CD4-positive, alpha-beta T cell treated with Interleukin-12 subunit alpha and Interleukin-12 subunit beta, for 1 hour (primary cell): ENCODE data around the gene ADAMTS12.

ENCODE experiments used
- DNase-seq: peaks from one replicate; pipeline ENCODE4 v3.0.0-alpha.2; 2020

Gene ADAMTS12

GRCh38 chr5:33842456-33842855 is 49.3 kb downstream of the ADAMTS12 start:
- DNase-seq: no peak

- DNase-seq: no peak
These were observed 49.9 kb downstream of the ADAMTS12 start for GRCh38 chr5:33841891-33842290.

GRCh38 chr5:33840927-33841547 is 50.8 kb downstream of the ADAMTS12 start:
- no peak for DNase-seq

GRCh38 chr5:33837301-33837700 is 54.5 kb downstream of the ADAMTS12 start:
- DNase-seq: no peak

GRCh38 chr5:33834334-33834733 is 57.5 kb downstream of the ADAMTS12 start:
- no peak for DNase-seq

- no peak for DNase-seq
These were observed 58.6 kb downstream of the ADAMTS12 start for GRCh38 chr5:33833237-33833575.

GRCh38 chr5:33832404-33833236 is 59.2 kb downstream of the ADAMTS12 start:
- no peak for DNase-seq

GRCh38 chr5:33831041-33831440 is 60.7 kb downstream of the ADAMTS12 start:
- no peak for DNase-seq

GRCh38 chr5:33829430-33829829 is 62.4 kb downstream of the ADAMTS12 start:
- no peak for DNase-seq

- no peak for DNase-seq
These were observed 63.0 kb downstream of the ADAMTS12 start for GRCh38 chr5:33828626-33829308.

GRCh38 chr5:33827885-33828284 is 63.9 kb downstream of the ADAMTS12 start:
- no peak for DNase-seq

- no peak for DNase-seq
These were observed 64.6 kb downstream of the ADAMTS12 start for GRCh38 chr5:33827018-33827707.

- no peak for DNase-seq
These were observed 67.1 kb downstream of the ADAMTS12 start for GRCh38 chr5:33824516-33825195.

GRCh38 chr5:33817301-33817700 is 74.5 kb downstream of the ADAMTS12 start:
- no peak for DNase-seq

GRCh38 chr5:33816791-33817190 is 75.0 kb downstream of the ADAMTS12 start:
- DNase-seq: no peak

GRCh38 chr5:33812746-33813145 is 79.0 kb downstream of the ADAMTS12 start:
- no peak for DNase-seq

GRCh38 chr5:33810491-33811120 is 81.2 kb downstream of the ADAMTS12 start:
- DNase-seq: no peak

GRCh38 chr5:33809936-33810335 is 81.9 kb downstream of the ADAMTS12 start:
- no peak for DNase-seq

GRCh38 chr5:33808699-33809098 is 83.1 kb downstream of the ADAMTS12 start:
- no peak for DNase-seq

- DNase-seq: no peak
These were observed 84.0 kb downstream of the ADAMTS12 start for GRCh38 chr5:33807771-33808170.

GRCh38 chr5:33806738-33807442 is 84.9 kb downstream of the ADAMTS12 start:
- DNase-seq: no peak

- DNase-seq: no peak
These were observed 90.5 kb downstream of the ADAMTS12 start for GRCh38 chr5:33801292-33801691.
